ENCODE data around the gene RFX3.

The RFX3 gene

DNA sequence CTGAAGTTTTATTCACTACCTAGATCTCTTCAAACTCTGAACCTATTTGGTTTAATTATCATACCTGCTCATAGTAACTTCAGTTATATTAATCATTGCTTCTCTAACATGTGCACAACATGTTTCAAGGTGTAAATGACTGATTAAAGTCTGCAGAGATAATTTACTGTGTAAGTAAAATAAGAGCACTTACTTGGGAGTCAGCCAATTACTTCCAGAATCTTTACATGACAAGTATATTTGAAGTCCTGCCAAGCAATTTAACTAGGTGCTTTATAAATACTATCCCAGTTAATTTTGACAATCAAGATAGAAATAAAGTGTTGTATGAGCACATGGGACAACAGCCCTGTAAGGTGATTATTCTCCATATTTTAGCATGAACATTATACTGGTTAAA, 109.9 kb downstream of the RFX3 start:
- DNase-seq, result no peak

DNA sequence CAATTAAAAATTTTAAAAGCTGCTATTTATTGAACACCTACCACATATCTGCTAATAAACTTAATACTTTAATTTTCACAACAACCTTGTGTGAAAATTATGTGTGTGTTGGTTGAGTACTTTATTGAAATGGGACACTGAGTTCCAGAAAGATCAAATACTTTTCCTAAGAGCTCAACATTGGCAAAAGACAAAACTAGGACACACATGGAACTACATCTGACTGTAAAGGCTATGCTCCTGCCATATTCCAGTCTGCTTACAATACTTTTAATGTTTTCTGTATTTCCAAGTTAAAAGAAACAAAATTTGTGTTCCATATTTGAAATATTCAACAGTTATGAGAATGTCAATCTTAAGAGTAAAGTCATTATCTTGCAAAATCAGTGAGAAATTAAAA, 111.8 kb downstream of the RFX3 start:
- DNase-seq, result no peak

DNA sequence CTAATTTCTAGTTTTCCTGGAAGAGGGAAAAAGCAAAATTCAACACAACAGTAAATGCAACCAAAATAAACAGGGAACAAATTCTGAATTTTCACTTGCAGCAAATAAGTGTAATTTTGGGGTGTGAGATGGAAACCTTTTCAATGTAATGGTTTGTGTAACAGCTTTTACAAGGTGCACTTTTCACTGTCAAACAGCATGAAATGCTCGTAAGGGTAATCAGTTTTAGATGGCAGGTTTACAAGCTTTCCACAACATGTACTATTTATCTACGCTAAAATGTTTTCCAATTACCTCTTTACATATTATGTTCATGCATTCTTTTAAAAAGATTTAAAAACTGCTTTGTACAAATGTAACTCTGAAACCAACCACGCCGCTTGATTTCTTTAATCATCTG, 115.3 kb downstream of the RFX3 start:
- no peak for DNase-seq

DNA sequence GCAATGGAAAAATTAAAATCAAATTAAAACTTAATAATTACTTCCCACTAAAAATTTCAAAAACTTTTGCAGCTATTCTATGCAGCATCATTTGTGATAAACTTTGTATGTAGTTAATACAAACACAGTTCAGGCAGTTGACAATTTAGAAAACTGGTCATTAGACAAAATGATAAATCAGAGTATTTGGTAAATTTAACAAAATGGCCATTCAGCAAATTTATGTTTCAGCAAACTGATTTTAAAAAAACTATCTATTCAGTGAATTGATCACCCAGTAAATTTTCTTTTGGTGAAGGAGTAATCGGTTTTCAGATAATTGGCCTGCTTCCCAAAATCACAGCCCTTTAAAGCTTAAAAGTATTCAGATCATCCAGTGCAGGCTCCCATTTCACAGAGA, 116.3 kb downstream of the RFX3 start:
- DNase-seq, result no peak

DNA sequence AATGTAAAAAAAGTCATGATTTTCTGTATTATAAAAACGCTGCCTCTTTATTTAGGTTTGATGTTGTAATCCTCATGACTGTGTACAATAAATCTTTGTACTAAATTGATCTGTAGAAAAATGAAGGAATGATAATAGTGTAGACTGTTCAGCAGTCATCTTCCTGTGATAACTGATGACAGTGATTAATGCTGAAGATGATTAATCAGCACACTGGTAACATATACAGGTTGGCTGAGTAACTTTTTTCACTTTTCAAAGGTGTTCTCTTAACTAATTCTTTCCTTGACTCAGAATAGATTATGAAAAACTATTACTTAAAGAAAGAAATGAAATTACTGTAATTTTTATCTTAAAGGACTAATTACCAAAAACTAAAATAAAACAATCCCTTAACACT, 122.5 kb downstream of the RFX3 start:
- DNase-seq, result no peak

DNA sequence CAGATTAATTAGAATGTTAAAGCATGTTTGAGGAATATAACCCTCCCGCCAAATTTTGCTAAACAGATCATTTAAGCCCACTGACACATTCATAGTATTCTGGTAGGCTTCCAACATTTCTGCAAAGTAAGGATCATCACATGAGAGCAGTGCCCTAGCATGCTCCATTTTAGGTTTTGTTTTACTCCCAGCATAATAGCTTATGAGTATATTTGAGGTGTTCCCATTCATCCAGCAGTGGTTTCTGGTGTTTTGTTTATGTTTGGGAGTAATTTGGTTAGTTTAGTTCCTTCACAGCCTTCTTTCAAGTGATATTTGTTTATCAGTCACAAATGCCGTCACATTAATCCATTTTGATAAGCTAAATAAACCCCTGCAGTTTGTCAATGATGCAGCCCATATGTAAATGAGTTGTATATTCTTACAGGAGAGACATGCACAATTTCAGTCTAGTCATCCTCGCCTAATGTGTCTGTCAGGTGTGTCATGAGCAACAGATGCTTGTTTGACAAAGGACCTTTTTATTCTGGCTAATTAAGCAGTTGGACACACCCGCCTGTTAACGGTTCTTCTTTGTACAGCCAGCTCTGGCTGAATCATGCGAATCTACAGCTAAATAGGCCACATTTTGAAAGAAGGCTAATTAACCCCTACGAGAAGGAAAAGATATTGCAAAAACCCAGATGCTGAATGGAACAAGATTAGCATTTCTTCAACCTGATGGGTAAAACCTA, 124.4 kb downstream of the RFX3 start:
- peak; percentile 75 for DNase-seq

DNA sequence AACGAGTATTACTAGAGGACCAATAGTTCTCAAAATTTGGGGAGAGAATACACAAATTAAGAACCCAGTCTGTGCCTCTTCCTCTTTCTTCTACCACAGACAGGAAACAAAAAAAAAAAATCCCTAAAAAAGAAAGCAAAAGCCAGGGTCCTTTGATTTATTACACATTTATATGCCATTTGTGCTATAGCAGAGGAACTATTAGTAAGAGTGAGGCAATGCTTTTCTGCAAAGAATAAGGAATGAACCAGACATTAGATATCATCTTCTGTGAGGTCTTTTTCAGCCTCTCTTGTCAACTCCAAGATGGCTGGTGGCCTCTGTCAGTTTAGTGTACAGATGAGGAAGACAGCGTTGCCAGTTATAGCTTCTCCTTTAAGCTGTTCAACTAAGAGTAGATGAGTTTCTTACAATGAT, 127.6 kb downstream of the RFX3 start:
- no peak for DNase-seq

DNA sequence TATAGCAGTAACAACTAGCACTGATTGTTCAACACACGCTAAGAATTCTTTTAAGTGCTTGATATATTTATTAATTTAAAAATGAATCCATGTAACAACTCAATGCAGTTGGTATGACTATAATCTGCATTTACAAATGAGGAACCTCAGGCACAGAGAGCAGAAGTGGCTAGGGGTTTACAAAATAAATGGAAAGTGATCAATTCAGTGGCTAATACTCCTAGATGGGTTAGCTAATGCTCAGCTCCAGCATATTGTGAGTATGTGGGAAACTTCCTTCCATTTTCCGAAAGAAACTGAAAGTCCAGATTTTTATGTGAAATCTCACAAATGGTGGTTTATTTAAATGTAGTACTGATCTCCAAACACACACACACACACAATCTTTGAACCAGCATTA, 128.0 kb downstream of the RFX3 start:
- no peak for DNase-seq

DNA sequence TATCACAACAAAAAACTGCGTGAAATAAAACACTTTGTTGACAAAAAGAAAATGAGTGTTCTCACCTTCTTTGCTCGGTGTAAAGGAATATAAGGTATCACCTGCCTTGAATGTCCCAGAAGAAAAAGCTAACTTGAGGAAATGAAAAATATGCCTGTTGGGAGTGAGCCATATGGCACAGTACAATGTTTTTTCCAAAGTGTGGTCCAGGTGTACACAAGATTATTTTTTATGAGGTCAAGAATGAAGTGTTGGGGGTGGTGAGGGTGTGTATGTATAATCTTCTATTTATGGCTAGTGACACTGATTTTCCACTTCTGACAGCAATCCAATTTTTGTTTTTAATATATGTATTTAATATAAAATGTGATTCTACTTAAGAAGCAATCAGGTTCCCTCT, 134.4 kb downstream of the RFX3 start:
- DNase-seq, result no peak

DNA sequence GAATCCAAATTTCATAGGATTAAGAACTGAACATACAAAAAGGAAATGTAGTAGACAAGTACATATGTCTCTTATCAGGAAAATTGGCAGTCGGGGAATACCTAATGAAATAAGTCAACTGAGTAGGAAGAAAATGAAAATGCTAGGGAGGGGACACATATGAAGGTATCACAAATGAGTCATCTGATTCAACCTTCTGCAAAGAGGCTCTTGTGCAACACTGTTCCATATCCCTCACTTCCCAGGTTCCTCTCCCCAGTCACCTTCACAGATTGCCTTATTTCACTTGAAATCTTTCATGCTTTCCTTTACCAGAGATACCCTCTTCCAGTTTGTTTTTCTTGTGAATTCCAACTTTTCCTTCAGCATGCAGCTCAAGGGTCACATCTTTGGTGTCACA, 139.0 kb downstream of the RFX3 start:
- DNase-seq, result no peak

DNA sequence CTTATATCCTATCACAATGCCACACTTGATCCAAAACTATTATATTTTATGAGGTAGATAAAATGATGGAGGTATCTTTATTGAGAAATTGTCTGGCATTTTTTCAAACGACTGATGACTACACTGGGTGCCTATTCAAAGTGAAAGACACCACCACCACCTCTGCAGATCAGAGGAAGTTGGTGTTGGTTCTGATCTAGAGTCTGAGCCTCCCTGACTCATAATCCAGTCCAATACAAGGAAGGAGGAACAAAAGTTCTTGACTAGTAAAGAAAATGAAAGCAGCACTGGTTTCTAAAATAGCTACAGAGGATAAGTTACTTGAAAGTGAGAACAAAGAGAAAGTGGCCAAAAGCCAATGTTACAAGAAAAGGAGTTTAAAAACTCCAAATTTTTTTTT, 139.9 kb downstream of the RFX3 start:
- DNase-seq, result no peak

DNA sequence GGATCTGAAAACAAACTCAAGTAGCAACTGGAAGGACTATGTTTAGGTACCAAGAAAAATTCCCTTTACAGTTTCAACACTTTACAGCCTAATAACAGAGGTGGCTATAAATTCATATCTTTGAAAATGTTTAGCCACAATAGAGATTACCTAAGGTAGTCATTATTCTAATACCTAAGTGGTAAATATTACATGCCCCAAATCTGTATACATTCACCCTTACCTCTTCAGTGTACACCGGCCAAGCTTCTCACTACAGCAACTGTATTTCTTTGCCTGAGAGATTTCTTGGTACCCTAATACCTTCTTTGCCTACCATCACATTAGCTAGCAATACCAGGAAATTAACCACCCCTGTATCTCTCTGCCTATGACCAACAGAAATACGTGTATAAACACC, 154.0 kb downstream of the RFX3 start:
- DNase-seq, result no peak

DNA sequence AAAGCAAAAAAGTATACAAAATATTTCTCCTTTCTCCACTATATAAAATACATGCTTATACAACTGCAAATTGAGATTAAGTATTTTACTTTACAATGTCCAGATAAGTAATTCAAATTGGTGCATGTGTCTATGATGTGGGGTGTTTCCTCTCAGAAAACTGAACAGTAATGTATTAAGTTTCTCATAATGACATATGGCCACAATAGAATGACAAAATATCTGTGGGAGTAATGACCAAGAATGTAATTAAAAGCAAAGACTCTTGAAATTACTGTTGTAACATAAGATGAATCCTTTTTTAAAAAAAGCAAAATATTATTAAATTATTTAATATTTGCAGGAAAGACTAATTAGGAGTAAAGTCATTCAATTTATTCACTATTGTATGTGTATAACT, 155.1 kb downstream of the RFX3 start:
- no peak for DNase-seq

DNA sequence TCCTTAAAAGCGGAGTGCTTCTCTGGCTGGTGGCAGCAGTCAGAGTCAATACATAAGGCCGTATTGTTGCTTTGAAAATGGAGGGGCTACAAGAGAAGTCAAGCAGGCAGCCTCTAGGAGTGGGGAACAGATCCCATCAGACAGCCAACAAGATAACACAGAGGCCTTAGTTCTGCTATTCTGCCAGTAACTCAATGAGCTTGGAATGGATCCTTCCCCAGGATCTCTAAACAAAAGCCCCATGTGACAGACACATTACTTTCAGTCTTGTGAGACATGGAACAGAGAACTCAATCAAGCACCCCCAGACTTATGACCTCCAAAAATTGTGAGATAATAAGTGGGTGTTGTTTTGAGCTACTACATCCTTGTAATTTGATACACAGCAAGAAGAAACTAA, 158.6 kb downstream of the RFX3 start:
- no peak for DNase-seq

DNA sequence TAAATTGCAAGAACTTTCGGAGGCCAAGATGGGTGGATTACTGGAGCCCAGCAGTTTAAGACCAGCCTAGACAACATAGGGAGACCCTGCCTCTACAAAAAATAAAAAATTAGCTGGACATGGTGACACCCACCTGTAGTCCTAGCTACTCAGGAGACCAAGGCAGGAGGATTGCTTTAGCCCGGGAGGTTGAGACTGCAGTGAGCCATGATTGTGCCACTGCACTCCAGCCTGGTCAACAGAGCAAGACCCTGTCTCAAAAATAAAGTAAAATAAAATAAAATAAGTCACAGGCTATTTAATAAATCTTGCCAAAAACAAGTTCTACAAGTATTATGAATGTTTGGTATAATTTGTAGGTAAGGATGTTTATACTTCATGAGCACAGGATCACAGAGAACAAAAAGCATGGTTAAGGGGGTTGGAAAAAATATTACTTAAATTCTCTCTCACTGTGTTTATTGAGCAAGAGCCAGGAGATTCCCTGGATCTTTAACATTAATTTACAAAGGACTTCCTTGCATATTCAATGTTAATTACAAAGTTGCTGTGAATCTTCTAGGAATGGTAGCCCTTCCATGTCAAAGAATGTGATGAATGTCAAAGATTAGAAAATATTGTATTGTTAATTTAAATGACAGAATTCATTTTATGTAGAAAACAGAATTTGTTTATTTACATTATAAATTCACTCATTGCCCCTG, 164.0 kb downstream of the RFX3 start:
- no peak for DNase-seq

DNA sequence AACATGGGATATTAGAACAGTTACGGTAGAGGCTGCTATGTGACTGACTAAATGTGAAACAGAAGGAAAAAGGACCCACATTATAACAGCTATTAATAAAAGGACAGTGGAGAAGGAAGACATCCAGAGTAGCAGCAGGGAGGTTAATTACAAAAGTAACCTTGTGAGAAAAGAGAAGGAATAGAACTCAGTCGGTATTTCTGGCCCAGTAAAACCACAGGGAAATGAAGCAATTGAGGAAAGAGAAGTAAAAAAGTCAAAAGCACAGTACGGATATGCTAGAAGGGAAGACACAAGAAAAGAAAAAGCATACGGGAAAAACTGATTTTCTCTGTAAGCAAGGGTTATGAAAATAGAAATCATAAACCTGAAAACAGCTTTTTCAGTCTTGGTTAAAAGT, 164.7 kb downstream of the RFX3 start:
- DNase-seq, result no peak

DNA sequence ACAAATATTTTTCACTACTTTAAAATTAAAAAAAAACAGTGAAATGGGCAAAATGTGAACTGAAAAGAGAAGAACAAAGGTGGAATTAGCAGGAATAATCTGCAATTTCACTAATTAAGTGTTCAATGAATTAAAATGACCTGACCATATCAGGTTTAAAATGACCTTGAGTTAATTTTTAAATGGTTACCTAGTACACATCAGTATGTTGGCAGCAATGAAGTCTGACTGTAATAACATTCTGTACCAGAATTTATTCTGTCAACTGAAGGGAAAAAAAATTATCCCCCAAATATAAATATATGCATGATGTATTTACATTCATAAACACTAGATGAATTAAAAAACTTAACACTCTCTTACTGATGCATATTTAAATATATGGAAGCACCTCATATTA, 165.6 kb downstream of the RFX3 start:
- no peak for DNase-seq

DNA sequence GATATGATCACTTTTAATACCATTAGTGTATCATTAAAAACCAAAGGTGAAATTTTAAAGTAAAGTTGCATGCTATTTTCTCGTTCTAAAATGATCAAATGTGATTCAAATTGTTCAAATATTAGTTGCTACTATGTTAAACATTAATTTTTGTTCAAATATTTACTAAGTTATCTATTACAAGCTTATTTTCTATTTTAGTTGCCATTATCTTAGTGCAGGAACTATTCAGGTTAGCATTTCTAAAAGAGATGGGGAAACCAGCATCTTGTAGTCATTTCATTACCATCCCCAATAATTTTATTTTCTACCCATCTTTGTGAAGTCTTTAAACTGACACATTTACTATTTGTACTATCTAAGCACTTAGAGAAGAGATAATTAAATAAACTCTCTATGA, 166.0 kb downstream of the RFX3 start:
- no peak for DNase-seq

DNA sequence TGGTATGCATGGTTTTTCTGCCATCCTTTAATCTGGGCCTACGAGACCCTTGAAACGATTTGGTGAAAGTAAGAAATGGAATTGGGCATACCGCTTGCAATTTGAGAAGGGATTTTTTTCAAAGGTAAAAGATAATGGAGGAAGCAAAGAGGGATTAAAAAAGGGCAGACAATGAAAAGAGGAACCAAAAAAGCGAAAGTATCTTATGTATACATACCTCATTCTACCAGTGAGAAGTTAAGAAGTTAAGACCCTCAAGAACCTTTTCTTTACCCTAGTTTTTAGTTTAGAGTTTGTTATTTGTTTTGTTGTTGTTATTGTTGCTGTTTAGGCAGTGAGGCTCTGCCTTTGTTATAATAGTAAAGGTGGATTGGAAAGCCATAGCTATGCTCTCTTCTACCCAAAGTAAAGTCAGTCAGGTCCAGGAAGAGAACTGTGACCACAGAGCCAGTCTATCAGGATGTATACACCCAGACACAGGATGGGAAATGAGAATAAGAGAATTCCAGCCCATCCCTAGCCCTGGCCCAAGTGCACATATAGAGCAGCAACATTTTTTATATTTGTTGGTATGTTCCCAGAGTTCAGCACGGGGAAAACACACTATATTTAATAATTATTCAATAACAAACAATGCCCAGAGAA, 166.6 kb downstream of the RFX3 start:
- DNase-seq, result no peak

DNA sequence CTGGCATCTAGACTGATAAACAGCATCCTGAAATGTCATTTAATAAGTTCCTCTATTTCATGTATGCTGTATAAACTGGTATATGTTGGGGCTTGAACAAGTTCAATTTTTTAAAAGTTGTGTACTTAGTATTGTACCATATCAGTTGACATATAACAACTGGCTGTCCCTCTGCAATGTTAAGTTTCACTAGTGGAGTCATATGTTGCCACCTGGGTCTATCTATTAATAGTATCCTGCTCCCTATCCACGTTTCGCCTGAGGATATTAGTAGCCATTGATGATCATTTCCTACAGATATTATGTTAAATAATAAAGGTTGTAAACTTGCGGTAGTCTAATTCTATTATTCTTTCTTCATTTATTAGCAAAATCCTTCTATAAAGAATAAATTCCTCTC, 177.6 kb downstream of the RFX3 start:
- DNase-seq, result no peak

DNA sequence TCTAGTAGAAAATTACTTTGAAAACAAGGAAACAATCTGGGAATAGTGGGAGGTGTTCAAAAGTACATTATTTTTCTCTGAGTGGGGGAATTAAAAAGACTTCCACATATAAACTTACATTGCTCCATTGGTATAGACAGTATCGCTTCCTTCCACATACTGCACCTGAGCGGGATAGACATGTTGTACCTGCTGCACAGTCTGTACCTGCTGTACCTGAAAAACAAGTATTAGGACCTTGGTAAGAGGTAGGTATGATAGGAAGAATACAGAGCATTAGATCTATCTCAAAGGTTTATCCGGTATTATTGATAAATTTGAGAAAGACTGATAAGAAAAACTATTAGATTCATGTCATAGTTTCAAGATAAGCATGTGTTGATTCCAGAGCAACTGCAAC, 179.3 kb downstream of the RFX3 start:
- DNase-seq, result no peak

DNA sequence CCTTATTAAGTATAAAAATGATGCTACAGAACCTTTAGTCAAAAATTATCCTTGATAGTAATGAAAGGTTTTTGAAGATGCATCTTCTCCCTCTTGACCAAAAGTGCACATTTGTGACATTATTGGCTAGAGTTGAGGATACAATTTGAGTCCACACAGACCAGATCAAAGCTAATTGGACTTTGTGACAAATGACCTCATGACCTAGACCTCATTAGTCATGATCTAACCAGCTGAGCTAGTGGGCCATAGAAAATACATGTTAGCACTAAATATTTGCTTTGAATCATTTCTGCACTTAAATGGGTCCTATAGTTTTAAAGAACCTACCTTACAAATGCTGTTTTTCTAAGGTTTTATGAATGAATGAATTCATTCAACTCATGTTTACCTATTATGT, 182.1 kb downstream of the RFX3 start:
- no peak for DNase-seq

DNA sequence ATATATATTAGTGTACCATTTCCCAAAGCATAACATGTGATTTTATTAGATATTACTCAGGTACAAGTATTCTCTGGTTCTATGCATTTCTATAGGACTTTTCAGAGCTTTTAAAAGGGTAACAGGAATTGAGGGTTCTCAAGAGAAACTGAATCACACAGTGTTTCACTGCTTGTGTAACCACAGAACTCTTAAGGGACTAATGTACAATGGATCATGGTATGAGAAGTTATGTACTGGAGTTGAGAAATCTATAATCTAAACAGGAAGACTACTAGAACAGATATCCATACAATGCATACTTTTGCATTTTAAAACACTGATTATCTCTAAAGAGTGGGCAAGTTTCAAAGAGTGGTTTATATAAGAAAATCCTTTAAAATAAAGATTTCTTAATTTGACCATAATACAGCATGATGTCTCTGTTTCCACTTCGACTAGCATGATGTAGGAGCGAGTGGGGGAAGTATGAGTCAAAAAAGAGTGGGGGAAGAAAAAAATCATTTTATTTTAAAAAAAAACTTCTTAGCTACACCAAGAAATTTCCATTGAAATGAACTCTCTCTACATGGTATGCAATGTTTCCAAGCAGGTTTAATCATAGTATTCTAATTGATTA, 183.5 kb downstream of the RFX3 start:
- DNase-seq, result no peak
